CD14-positive monocyte (primary cell): Measurements from ENCODE around the gene ADAM23. TPM values are rescaled to one million over a fixed set of nuclear protein-coding genes. Genes with fewer than 3 reads are reported as not detected.

ENCODE experiments used
- DNase-seq, 3 donors: peaks; one replicate each; pipeline ENCODE4 v3.0.0-alpha.2; 2011 to 2022
- H2AFZ ChIP-seq: 2 replicates; pipeline ENCODE4 v1.6.0; 2012; ENCODE audit warnings: mild to moderate bottlenecking, low read depth, low read length, inconsistent platforms; ENCODE audit not compliant: insufficient read depth, poor library complexity, severe bottlenecking
- H3K27ac ChIP-seq, 2 donors: 1 replicate in 1 of 2; 2 replicates in 1 of 2; pipeline ENCODE4 v1.5.1; 2012 to 2013; ENCODE audit warnings: low read length in 2 of 2, control low read depth in 1 of 2, inconsistent platforms in 1 of 2, low read depth in 1 of 2, mild to moderate bottlenecking in 1 of 2
- H3K27me3 ChIP-seq, 2 donors: one replicate each; pipeline versions ENCODE4 v1.6.0 to v1.6.1; 2011 to 2013; ENCODE audit warnings: low read length in 2 of 2; ENCODE audit not compliant: control insufficient read depth in 2 of 2, insufficient read depth in 2 of 2
- H3K36me3 ChIP-seq, 2 donors: replicated peaks in 1 of 2; 1 replicate in 1 of 2; 2 replicates in 1 of 2; pipeline versions ENCODE4 v1.5.1 to v1.6.1; 2012 to 2013; ENCODE audit warnings: low read length in 2 of 2, control low read depth in 1 of 2, inconsistent platforms in 1 of 2, mild to moderate bottlenecking in 1 of 2; ENCODE audit not compliant: insufficient read depth in 2 of 2, control insufficient read depth in 1 of 2
- H3K4me1 ChIP-seq, 2 donors: 1 replicate in 1 of 2; 2 replicates in 1 of 2; pipeline versions ENCODE4 v1.5.1 to v1.6.1; 2012 to 2013; ENCODE audit warnings: low read length in 2 of 2, control low read depth in 1 of 2, inconsistent platforms in 1 of 2, mild to moderate bottlenecking in 1 of 2, moderate library complexity in 1 of 2; ENCODE audit not compliant: insufficient read depth in 2 of 2, control insufficient read depth in 1 of 2
- H3K4me2 ChIP-seq: replicated peaks from 2 replicates; pipeline ENCODE3; 2012; ENCODE audit warnings: low read length, moderate library complexity, mild to moderate bottlenecking; ENCODE audit not compliant: poor library complexity, severe bottlenecking; ENCODE audit errors: extremely low read depth
- H3K4me3 ChIP-seq, 3 experiments: fragments of 200-600 bp in 1 of 3; sonication (generic) in 1 of 3; replicated peaks in 1 of 3; 1 replicate in 2 of 3; 2 replicates in 1 of 3; pipeline ENCODE4 v1.5.1; 2011 to 2013; ENCODE audit warnings: low read length in 3 of 3, mild to moderate bottlenecking in 3 of 3, control low read depth in 2 of 3, low read depth in 2 of 3, inconsistent platforms in 1 of 3, moderate library complexity in 1 of 3
- H3K79me2 ChIP-seq: 2 replicates; pipeline ENCODE4 v1.6.0; 2012; ENCODE audit warnings: mild to moderate bottlenecking, control low read depth, inconsistent platforms, low read length, moderate library complexity; ENCODE audit not compliant: insufficient read depth
- H3K9ac ChIP-seq: 2 replicates; pipeline ENCODE4 v1.6.0; 2017; ENCODE audit warnings: low read length, mild to moderate bottlenecking; ENCODE audit not compliant: insufficient read depth, poor library complexity, severe bottlenecking
- H3K9me3 ChIP-seq, 2 donors: replicated peaks in 1 of 2; 1 replicate in 1 of 2; 2 replicates in 1 of 2; pipeline versions ENCODE4 v1.5.1 to v1.6.1; 2012 to 2013; ENCODE audit warnings: low read length in 2 of 2, control low read depth in 1 of 2; ENCODE audit not compliant: control insufficient read depth in 1 of 2, insufficient read depth in 1 of 2
- H4K20me1 ChIP-seq: 2 replicates; pipeline ENCODE4 v1.6.0; 2012; ENCODE audit warnings: mild to moderate bottlenecking, low read length, control low read depth, moderate library complexity; ENCODE audit not compliant: insufficient read depth
- H3K27ac Mint-ChIP-seq, 7 donors: one replicate each; pipeline ENCODE4 v1.8.0; 2020; ENCODE audit warnings: mild to moderate bottlenecking in 7 of 7, mixed read lengths in 7 of 7, moderate library complexity in 6 of 7, inconsistent platforms in 2 of 7
- H3K27me3 Mint-ChIP-seq, 3 donors: one replicate each; pipeline ENCODE4 v1.8.0; 2021 to 2022; ENCODE audit warnings: low read depth in 3 of 3, mild to moderate bottlenecking in 3 of 3, mixed read lengths in 3 of 3, moderate library complexity in 3 of 3, inconsistent platforms in 1 of 3
- H3K36me3 Mint-ChIP-seq, 2 donors: one replicate each; pipeline ENCODE4 v1.8.0; 2020; ENCODE audit warnings: mixed read lengths in 2 of 2, inconsistent platforms in 1 of 2, mild to moderate bottlenecking in 1 of 2
- H3K4me1 Mint-ChIP-seq: one replicate; pipeline ENCODE4 v1.8.0; 2020; ENCODE audit warnings: mild to moderate bottlenecking, mixed read lengths
- H3K4me3 Mint-ChIP-seq, 2 donors: one replicate each; pipeline ENCODE4 v1.8.0; 2020; ENCODE audit warnings: mild to moderate bottlenecking in 2 of 2, mixed read lengths in 2 of 2, moderate library complexity in 1 of 2
- H3K9me3 Mint-ChIP-seq, 7 donors: one replicate each; pipeline ENCODE4 v1.8.0; 2020 to 2022; ENCODE audit warnings: mixed read lengths in 7 of 7, mild to moderate bottlenecking in 6 of 7, moderate library complexity in 6 of 7, inconsistent platforms in 2 of 7
- CTCF ChIP-seq: fragments of 200-600 bp; IDR thresholded peaks from one replicate; pipeline ENCODE4 v1.8.0; 2022; ENCODE audit warnings: antibody characterized with exemption, mild to moderate bottlenecking
- WGBS: methylation state at CpG from one replicate; pipeline ENCODE4 v1.1.5; 2013; ENCODE audit warnings: missing lambda C conversion rate; ENCODE audit not compliant: insufficient coverage; 5-methylcytosine and 5-hydroxymethylcytosine counted together
- intact Hi-C, 2 donors: fragments of 100-400 bp; cut with micrococcal nuclease; formaldehyde crosslinking; loops; one replicate each; pipeline versions ENCODE4 v1.15.0 to v1.15.1; 2023
- polyA plus RNA-seq, 3 donors: library from polyadenylated mRNA; depleted of rRNA in 1 of 3; unstranded in 2 of 3; stranded (reverse) in 1 of 3; fragments of 300-500 nt in 2 of 3; fragments of >200 nt in 1 of 3; fragmentation: Illumina TruSeq in 2 of 3; gene quantifications; 1 replicate in 2 of 3; 2 replicates in 1 of 3; pipeline ENCODE4 v1.2.3, GENCODE V29; 2012 to 2021

The ADAM23 gene
- polyA plus RNA-seq, 3 donors: not detected

DNA sequence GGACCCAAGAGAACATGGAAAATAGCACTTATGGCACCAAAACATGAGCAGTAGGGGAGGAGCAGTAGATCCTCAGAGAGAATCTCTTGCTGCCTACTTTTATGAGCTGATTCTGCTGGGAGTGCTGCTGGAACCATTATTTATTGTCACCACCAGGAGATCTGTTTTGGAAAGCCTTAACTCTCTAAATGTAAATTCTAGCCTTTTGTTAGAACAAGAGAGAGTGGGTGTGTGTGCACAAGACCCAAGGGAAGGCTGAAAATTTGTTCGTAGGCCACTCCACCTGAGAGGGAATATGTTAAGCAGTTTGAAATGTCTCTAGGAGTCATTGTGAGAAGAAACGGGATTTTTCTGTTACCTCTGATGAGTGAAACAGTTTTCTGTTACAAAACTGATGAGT is 182.8 kb downstream of the ADAM23 start:
- no peak for TF ChIP-seq CTCF
- no peak overlapping the region for H3K9ac ChIP-seq
- H3K4me2 ChIP-seq: no peak overlapping the region
- intact Hi-C loops: no loop called here
- no peaks in the 10 kb centered on the region for H3K79me2 ChIP-seq
- Mint-ChIP-seq H3K4me1 (no peaks in the 10 kb centered on the region), H3K4me3 (no peak overlapping the region), H3K27me3 (peaks cover 0 to 2% (median 2%) of the 10 kb centered on the region in 3 donors), H3K36me3 (no peaks in the 10 kb centered on the region), H3K27ac (no peak overlapping the region), H3K9me3 (peaks cover 0 to 7% (median 0%) of the 10 kb centered on the region in 7 donors)
- DNase-seq: no peak
- no peaks in the 10 kb centered on the region for H3K36me3 ChIP-seq
- H3K9me3 ChIP-seq: no peaks in the 10 kb centered on the region
- WGBS: no CpG with 5 or more reads among the region's 2 CpGs
- no peaks in the 10 kb centered on the region for H3K27me3 ChIP-seq
- no peaks in the 10 kb centered on the region for H4K20me1 ChIP-seq
- no peaks in the 10 kb centered on the region for H3K4me1 ChIP-seq
- no peak overlapping the region for H2AFZ ChIP-seq
- H3K4me3 ChIP-seq: no peak overlapping the region
- no peak overlapping the region for H3K27ac ChIP-seq

GRCh38 chr2:206627632-206628031 is 184.3 kb downstream of the ADAM23 start:
- Histone ChIP-seq H3K4me3 (no peak overlapping the region), H3K9ac (no peak overlapping the region), H3K4me1 (no peaks in the 10 kb centered on the region), H3K36me3 (no peaks in the 10 kb centered on the region), H3K9me3 (no peaks in the 10 kb centered on the region), H4K20me1 (no peaks in the 10 kb centered on the region), H3K27ac (no peak overlapping the region), H3K27me3 (no peaks in the 10 kb centered on the region), H3K79me2 (no peaks in the 10 kb centered on the region), H2AFZ (no peak overlapping the region), H3K4me2 (no peak overlapping the region)
- Mint-ChIP-seq H3K27ac (no peak overlapping the region), H3K4me1 (no peaks in the 10 kb centered on the region), H3K27me3 (peaks cover 0 to 2% (median 2%) of the 10 kb centered on the region in 3 donors), H3K36me3 (no peaks in the 10 kb centered on the region), H3K4me3 (no peak overlapping the region), H3K9me3 (peaks cover 0 to 5% (median 0%) of the 10 kb centered on the region in 7 donors)
- no peak for DNase-seq
- intact Hi-C loops: no loop called here
- TF ChIP-seq CTCF: no peak
